ENCODE results near the gene GNPTG.
A peak's percentile ranks its signal among the peaks of the same experiment; 100 is the strongest.

GNPTG gene

GRCh38 chr16:1317479-1318267, 34.1 kb upstream of the GNPTG start:
- H3K36me3 ChIP-seq, result peaks cover 90% of the 10 kb centered on the region
- DNase-seq, result peak; percentile 9
- H3K9me3 ChIP-seq, result no peaks in the 10 kb centered on the region
- no peaks in the 10 kb centered on the region for H3K27me3 ChIP-seq
- H3K4me3 ChIP-seq (ENCODE audit: low read depth, low read length), result no peak overlapping the region
- no peak for TF ChIP-seq CTCF (IDR thresholded peaks at IDR 0.05; ENCODE audit: low read depth, low read length)
- no peaks in the 10 kb centered on the region for H3K4me1 ChIP-seq

- no peak for DNase-seq
- H3K27me3 ChIP-seq, result no peaks in the 10 kb centered on the region
- peaks cover 87% of the 10 kb centered on the region for H3K36me3 ChIP-seq
- no peak for TF ChIP-seq CTCF (IDR thresholded peaks at IDR 0.05; ENCODE audit: low read depth, low read length)
- H3K9me3 ChIP-seq, result no peaks in the 10 kb centered on the region
- no peak overlapping the region for H3K4me3 ChIP-seq (ENCODE audit: low read depth, low read length)
- no peaks in the 10 kb centered on the region for H3K4me1 ChIP-seq
Measured at GRCh38 chr16:1318268-1318545, 33.5 kb upstream of the GNPTG start.

- H3K36me3 ChIP-seq, result peaks cover 87% of the 10 kb centered on the region
- no peak overlapping the region for H3K4me3 ChIP-seq (ENCODE audit: low read depth, low read length)
- H3K27me3 ChIP-seq, result no peaks in the 10 kb centered on the region
- no peak for TF ChIP-seq CTCF (IDR thresholded peaks at IDR 0.05; ENCODE audit: low read depth, low read length)
- no peaks in the 10 kb centered on the region for H3K9me3 ChIP-seq
- peak; percentile 11 for DNase-seq
- H3K4me1 ChIP-seq, result no peaks in the 10 kb centered on the region
Measured at GRCh38 chr16:1319041-1319440, 32.7 kb upstream of the GNPTG start.

GRCh38 chr16:1320097-1320496, 31.6 kb upstream of the GNPTG start:
- no peak for DNase-seq
- H3K9me3 ChIP-seq, result no peaks in the 10 kb centered on the region

GRCh38 chr16:1320658-1321240, 31.0 kb upstream of the GNPTG start:
- no peak for TF ChIP-seq CTCF (IDR thresholded peaks at IDR 0.05; ENCODE audit: low read depth, low read length)
- no peaks in the 10 kb centered on the region for H3K9me3 ChIP-seq
- no peak overlapping the region for H3K4me3 ChIP-seq (ENCODE audit: low read depth, low read length)
- H3K36me3 ChIP-seq, result peaks cover 85% of the 10 kb centered on the region
- DNase-seq, result peak; percentile 9
- H3K4me1 ChIP-seq, result no peaks in the 10 kb centered on the region
- no peaks in the 10 kb centered on the region for H3K27me3 ChIP-seq

More at GRCh38 chr16:1320097-1320496, 31.6 kb upstream of the GNPTG start:
- H3K27me3 ChIP-seq, result no peaks in the 10 kb centered on the region
- no peak overlapping the region for H3K4me3 ChIP-seq (ENCODE audit: low read depth, low read length)
- no peaks in the 10 kb centered on the region for H3K4me1 ChIP-seq
- TF ChIP-seq CTCF (IDR thresholded peaks at IDR 0.05; ENCODE audit: low read depth, low read length), result no peak
- H3K36me3 ChIP-seq, result peaks cover 86% of the 10 kb centered on the region

- Histone ChIP-seq H3K4me1 (no peaks in the 10 kb centered on the region), H3K36me3 (peaks cover 68% of the 10 kb centered on the region), H3K9me3 (no peaks in the 10 kb centered on the region), H3K4me3 (ENCODE audit: low read depth, low read length) (no peak overlapping the region), H3K27me3 (no peaks in the 10 kb centered on the region)
- TF ChIP-seq CTCF (IDR thresholded peaks at IDR 0.05; ENCODE audit: low read depth, low read length), result no peak
- no peak for DNase-seq
Measured at GRCh38 chr16:1322407-1322806, 29.3 kb upstream of the GNPTG start.

All from BE2C (cell line).